Measurements from ENCODE around the gene EVA1C. TPM values are rescaled to one million over a fixed set of nuclear protein-coding genes. Genes with fewer than 3 reads are reported as not detected.

Gene EVA1C
- total RNA-seq, 1 experiment from 2014 or later: 29.3 TPM

DNA sequence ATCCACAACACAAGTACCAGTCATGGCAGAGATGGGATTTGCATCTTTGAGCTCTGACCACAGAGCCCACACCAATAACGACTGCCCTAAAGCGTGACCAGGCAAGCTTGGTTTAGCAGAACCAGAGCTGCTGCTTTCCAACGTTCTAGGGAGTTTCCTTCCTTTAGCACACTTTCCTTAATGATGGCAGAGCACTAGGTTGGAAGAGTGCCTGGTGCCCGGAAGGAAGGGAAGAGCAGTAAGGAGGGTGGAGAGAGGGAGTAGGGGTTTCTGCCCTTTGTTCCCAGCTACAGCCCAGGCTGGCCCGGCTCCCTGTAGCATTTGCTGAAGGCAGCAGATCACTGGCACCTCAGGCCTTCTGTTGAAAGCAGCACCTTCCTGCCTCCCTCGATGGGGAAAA is 6.1 kb upstream of the EVA1C start:
- H3K4me1 ChIP-seq (ENCODE audit: control insufficient read depth in 1 of 2, insufficient read depth in 2 of 2, low read length in 2 of 2): peaks cover 5 to 14% of the 10 kb centered on the region in 2 experiments; a peak in 3 of 4 replicates
- TF ChIP-seq EZH2phosphoT487 (IDR thresholded peaks at IDR 0.05; ENCODE audit: borderline replicate concordance) (no peak), SRF (IDR thresholded peaks at IDR 0.05; ENCODE audit: low read depth) (no peak), CEBPB (IDR thresholded peaks at IDR 0.05; ENCODE audit: low read depth) (no peak), CBX3 (IDR thresholded peaks at IDR 0.05; ENCODE audit: low read depth) (no peak), SP1 (IDR thresholded peaks at IDR 0.05; ENCODE audit: low read depth) (no peak), RAD21 (IDR thresholded peaks at IDR 0.05; ENCODE audit: low read depth) (no peak), POLR2A (IDR thresholded peaks at IDR 0.05; ENCODE audit: borderline replicate concordance, extremely low read depth, insufficient read depth, insufficient read length) (no peak), POLR2AphosphoS5 (IDR thresholded peaks at IDR 0.05; ENCODE audit: low read depth, low read length) (no peak), ZNF274 (IDR thresholded peaks at IDR 0.05; ENCODE audit: low read depth, low read length) (no peak), YY1 (IDR thresholded peaks at IDR 0.05; ENCODE audit: extremely low read depth, insufficient replicate concordance, low read depth, low read length) (no peak), ZFX (IDR thresholded peaks at IDR 0.05) (no peak), EZH2 (IDR thresholded peaks at IDR 0.05) (no peak), ELF1 (IDR thresholded peaks at IDR 0.05; ENCODE audit: borderline replicate concordance, low read depth) (no peak), JUND (IDR thresholded peaks at IDR 0.05) (no peak), FOSL1 (IDR thresholded peaks at IDR 0.05; ENCODE audit: low read depth) (no peak), SIN3A (IDR thresholded peaks at IDR 0.05; ENCODE audit: low read depth) (no peak), EGR1 (IDR thresholded peaks at IDR 0.05; ENCODE audit: low read depth) (no peak)
- TF ChIP-seq, protein P1, sequence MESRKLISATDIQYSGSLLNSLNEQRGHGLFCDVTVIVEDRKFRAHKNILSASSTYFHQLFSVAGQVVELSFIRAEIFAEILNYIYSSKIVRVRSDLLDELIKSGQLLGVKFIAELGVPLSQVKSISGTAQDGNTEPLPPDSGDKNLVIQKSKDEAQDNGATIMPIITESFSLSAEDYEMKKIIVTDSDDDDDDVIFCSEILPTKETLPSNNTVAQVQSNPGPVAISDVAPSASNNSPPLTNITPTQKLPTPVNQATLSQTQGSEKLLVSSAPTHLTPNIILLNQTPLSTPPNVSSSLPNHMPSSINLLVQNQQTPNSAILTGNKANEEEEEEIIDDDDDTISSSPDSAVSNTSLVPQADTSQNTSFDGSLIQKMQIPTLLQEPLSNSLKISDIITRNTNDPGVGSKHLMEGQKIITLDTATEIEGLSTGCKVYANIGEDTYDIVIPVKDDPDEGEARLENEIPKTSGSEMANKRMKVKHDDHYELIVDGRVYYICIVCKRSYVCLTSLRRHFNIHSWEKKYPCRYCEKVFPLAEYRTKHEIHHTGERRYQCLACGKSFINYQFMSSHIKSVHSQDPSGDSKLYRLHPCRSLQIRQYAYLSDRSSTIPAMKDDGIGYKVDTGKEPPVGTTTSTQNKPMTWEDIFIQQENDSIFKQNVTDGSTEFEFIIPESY (IDR thresholded peaks at IDR 0.05; ENCODE audit: extremely low read depth, insufficient replicate concordance, low read length): no peak
- TF ChIP-seq, protein P2, sequence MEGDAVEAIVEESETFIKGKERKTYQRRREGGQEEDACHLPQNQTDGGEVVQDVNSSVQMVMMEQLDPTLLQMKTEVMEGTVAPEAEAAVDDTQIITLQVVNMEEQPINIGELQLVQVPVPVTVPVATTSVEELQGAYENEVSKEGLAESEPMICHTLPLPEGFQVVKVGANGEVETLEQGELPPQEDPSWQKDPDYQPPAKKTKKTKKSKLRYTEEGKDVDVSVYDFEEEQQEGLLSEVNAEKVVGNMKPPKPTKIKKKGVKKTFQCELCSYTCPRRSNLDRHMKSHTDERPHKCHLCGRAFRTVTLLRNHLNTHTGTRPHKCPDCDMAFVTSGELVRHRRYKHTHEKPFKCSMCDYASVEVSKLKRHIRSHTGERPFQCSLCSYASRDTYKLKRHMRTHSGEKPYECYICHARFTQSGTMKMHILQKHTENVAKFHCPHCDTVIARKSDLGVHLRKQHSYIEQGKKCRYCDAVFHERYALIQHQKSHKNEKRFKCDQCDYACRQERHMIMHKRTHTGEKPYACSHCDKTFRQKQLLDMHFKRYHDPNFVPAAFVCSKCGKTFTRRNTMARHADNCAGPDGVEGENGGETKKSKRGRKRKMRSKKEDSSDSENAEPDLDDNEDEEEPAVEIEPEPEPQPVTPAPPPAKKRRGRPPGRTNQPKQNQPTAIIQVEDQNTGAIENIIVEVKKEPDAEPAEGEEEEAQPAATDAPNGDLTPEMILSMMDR (IDR thresholded peaks at IDR 0.05 in 2 of 3, conservative IDR thresholded peaks at IDR 0.05 in 1 of 3; ENCODE audit: borderline replicate concordance in 1 of 3, insufficient read depth in 1 of 3, low read depth in 2 of 3, low read length in 2 of 3): no peak
- TF ChIP-seq, protein P3, sequence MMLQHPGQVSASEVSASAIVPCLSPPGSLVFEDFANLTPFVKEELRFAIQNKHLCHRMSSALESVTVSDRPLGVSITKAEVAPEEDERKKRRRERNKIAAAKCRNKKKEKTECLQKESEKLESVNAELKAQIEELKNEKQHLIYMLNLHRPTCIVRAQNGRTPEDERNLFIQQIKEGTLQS (IDR thresholded peaks at IDR 0.05): no peak
- H3K36me3 ChIP-seq (ENCODE audit: control insufficient read depth in 1 of 2, insufficient read depth in 2 of 2, low read length in 2 of 2): no peaks in the 10 kb centered on the region
- no peaks in the 10 kb centered on the region for H3K9me3 ChIP-seq (ENCODE audit: control insufficient read depth in 1 of 2, insufficient read depth in 1 of 2, low read depth in 1 of 2, low read length in 2 of 2)
- CTCF ChIA-PET: interaction anchor here (1.5 kb wide), 1 partner anchor 195 kb away, joined by 4 read pairs; no protein-coding TSS in a partner anchor
- intact Hi-C loops (cut with micrococcal nuclease): no loop called here
- H3K9me2 ChIP-seq (ENCODE audit: insufficient read depth): no peaks in the 10 kb centered on the region
- no TSS peak for BruUV-seq (replicated peaks)
- no peaks in the 10 kb centered on the region for H4K20me1 ChIP-seq (ENCODE audit: insufficient read depth)
- RAD21 ChIA-PET (ENCODE audit: low non-redundant PET in 1 of 2, low total read pairs in 2 of 2, uncharacterized antibody in 2 of 2, unreplicated experiment in 2 of 2): no interaction called here
- no peak for ATAC-seq
- no peak overlapping the region for H2AFZ ChIP-seq (ENCODE audit: low read depth, low read length, poor library complexity, severe bottlenecking)
- no peak for DNase-seq (ENCODE audit: low read depth, low spot score)
- no peak overlapping the region for H3K27ac ChIP-seq (ENCODE audit: low read depth, low read length)
- no peaks in the 10 kb centered on the region for H3K79me2 ChIP-seq (ENCODE audit: insufficient read depth, low read length)
- H3K4me3 ChIP-seq (replicated peaks in 1 of 2; ENCODE audit: low read depth in 1 of 2, low read length in 2 of 2): no peak overlapping the region
- POLR2A ChIA-PET: no interaction called here
- H3K4me2 ChIP-seq (ENCODE audit: low read length): no peak overlapping the region
- no peaks in the 10 kb centered on the region for H3K27me3 ChIP-seq (ENCODE audit: insufficient read depth, low read length)
- H3K9ac ChIP-seq (ENCODE audit: low read length): no peak overlapping the region

All from HCT116 (cell line).